ENCODE data around the gene ELMO2. TPM values are rescaled to one million over a fixed set of nuclear protein-coding genes. Genes with fewer than 3 reads are reported as not detected.

The ELMO2 gene
- total RNA-seq, 1 experiment from 2014 or later = 51.6 TPM

GRCh38 chr20:46343975-46344357, 62.4 kb downstream of the ELMO2 start:
- Histone ChIP-seq H3K27ac (no peak overlapping the region), H3K27me3 (peaks cover 51% of the 10 kb centered on the region), H3K4me1 (no peaks in the 10 kb centered on the region), H3K36me3 (no peaks in the 10 kb centered on the region), H3K4me3 (no peak overlapping the region), H3K9me3 (replicated peaks) (no peaks in the 10 kb centered on the region)
- DNase-seq = no peak

GRCh38 chr20:46343348-46343974, 63.0 kb downstream of the ELMO2 start:
- Histone ChIP-seq H3K36me3 (no peaks in the 10 kb centered on the region), H3K27me3 (peaks cover 55% of the 10 kb centered on the region), H3K9me3 (replicated peaks) (no peaks in the 10 kb centered on the region), H3K4me3 (no peak overlapping the region), H3K27ac (no peak overlapping the region), H3K4me1 (no peaks in the 10 kb centered on the region)
- no peak for DNase-seq

GRCh38 chr20:46342451-46343347, 63.7 kb downstream of the ELMO2 start:
- H3K4me1 ChIP-seq = no peaks in the 10 kb centered on the region

GRCh38 chr20:46342010-46342378, 64.4 kb downstream of the ELMO2 start:
- no peak overlapping the region for H3K4me3 ChIP-seq
- H3K9me3 ChIP-seq (replicated peaks) = no peaks in the 10 kb centered on the region
- peaks cover 64% of the 10 kb centered on the region for H3K27me3 ChIP-seq

More at GRCh38 chr20:46342451-46343347, 63.7 kb downstream of the ELMO2 start:
- H3K36me3 ChIP-seq = no peaks in the 10 kb centered on the region
- no peak overlapping the region for H3K4me3 ChIP-seq
- peaks cover 59% of the 10 kb centered on the region for H3K27me3 ChIP-seq
- H3K9me3 ChIP-seq (replicated peaks) = no peaks in the 10 kb centered on the region
- no peak for DNase-seq
- no peak overlapping the region for H3K27ac ChIP-seq

GRCh38 chr20:46341074-46342009, 65.1 kb downstream of the ELMO2 start:
- DNase-seq = no peak
- Histone ChIP-seq H3K36me3 (no peaks in the 10 kb centered on the region), H3K27ac (no peak overlapping the region), H3K27me3 (peaks cover 69% of the 10 kb centered on the region), H3K4me3 (no peak overlapping the region), H3K4me1 (no peaks in the 10 kb centered on the region), H3K9me3 (replicated peaks) (no peaks in the 10 kb centered on the region)

More at GRCh38 chr20:46342010-46342378, 64.4 kb downstream of the ELMO2 start:
- no peak overlapping the region for H3K27ac ChIP-seq
- no peaks in the 10 kb centered on the region for H3K4me1 ChIP-seq
- no peaks in the 10 kb centered on the region for H3K36me3 ChIP-seq
- DNase-seq = no peak

- no peaks in the 10 kb centered on the region for H3K4me1 ChIP-seq
- H3K9me3 ChIP-seq (replicated peaks) = no peaks in the 10 kb centered on the region
- no peak overlapping the region for H3K27ac ChIP-seq
- H3K4me3 ChIP-seq = no peak overlapping the region
- DNase-seq = no peak
- H3K27me3 ChIP-seq = peaks cover 74% of the 10 kb centered on the region
- no peaks in the 10 kb centered on the region for H3K36me3 ChIP-seq
Measured at GRCh38 chr20:46339037-46339436, 67.4 kb downstream of the ELMO2 start.

GRCh38 chr20:46336735-46337134, 69.7 kb downstream of the ELMO2 start:
- Histone ChIP-seq H3K9me3 (replicated peaks) (no peaks in the 10 kb centered on the region), H3K4me3 (no peak overlapping the region), H3K27ac (no peak overlapping the region), H3K27me3 (peaks cover 74% of the 10 kb centered on the region), H3K4me1 (no peaks in the 10 kb centered on the region), H3K36me3 (no peaks in the 10 kb centered on the region)
- DNase-seq = no peak

- H3K9me3 ChIP-seq (replicated peaks) = no peaks in the 10 kb centered on the region
- H3K27ac ChIP-seq = no peak overlapping the region
- H3K36me3 ChIP-seq = no peaks in the 10 kb centered on the region
- no peak for DNase-seq
- H3K4me3 ChIP-seq = no peak overlapping the region
- H3K4me1 ChIP-seq = peaks cover 9% of the 10 kb centered on the region; the same call in 1 of the 2 replicates
- peaks cover 76% of the 10 kb centered on the region for H3K27me3 ChIP-seq
Measured at GRCh38 chr20:46334303-46334904, 72.0 kb downstream of the ELMO2 start.

- Histone ChIP-seq H3K36me3 (no peaks in the 10 kb centered on the region), H3K9me3 (replicated peaks) (no peaks in the 10 kb centered on the region), H3K27me3 (peaks cover 73% of the 10 kb centered on the region), H3K4me1 (peaks cover 9% of the 10 kb centered on the region; the same call in 1 of the 2 replicates), H3K4me3 (no peak overlapping the region), H3K27ac (no peak overlapping the region)
- DNase-seq = no peak
Measured at GRCh38 chr20:46333161-46333991, 73.0 kb downstream of the ELMO2 start.

GRCh38 chr20:46332373-46333160, 73.8 kb downstream of the ELMO2 start:
- Histone ChIP-seq H3K9me3 (replicated peaks) (no peaks in the 10 kb centered on the region), H3K36me3 (no peaks in the 10 kb centered on the region), H3K27ac (no peak overlapping the region), H3K4me1 (peaks cover 9% of the 10 kb centered on the region; the same call in 1 of the 2 replicates), H3K4me3 (no peak overlapping the region), H3K27me3 (peaks cover 67% of the 10 kb centered on the region)
- DNase-seq = peak; percentile 38 to 53

- no peak for DNase-seq
- H3K27me3 ChIP-seq = peaks cover 69% of the 10 kb centered on the region
- H3K36me3 ChIP-seq = no peaks in the 10 kb centered on the region
- no peak overlapping the region for H3K4me3 ChIP-seq
- no peaks in the 10 kb centered on the region for H3K9me3 ChIP-seq (replicated peaks)
- H3K4me1 ChIP-seq = peaks cover 9% of the 10 kb centered on the region; the same call in 1 of the 2 replicates
- H3K27ac ChIP-seq = no peak overlapping the region
Measured at GRCh38 chr20:46331611-46332361, 74.6 kb downstream of the ELMO2 start.

GRCh38 chr20:46330831-46331371, 75.5 kb downstream of the ELMO2 start:
- peak; percentile 36 to 67 for DNase-seq
- Histone ChIP-seq H3K27ac (no peak overlapping the region), H3K9me3 (replicated peaks) (no peaks in the 10 kb centered on the region), H3K4me1 (peaks cover 9% of the 10 kb centered on the region; the same call in 1 of the 2 replicates), H3K36me3 (no peaks in the 10 kb centered on the region), H3K4me3 (no peak overlapping the region), H3K27me3 (peaks cover 72% of the 10 kb centered on the region)
